ENCODE measurements around the gene RBM39. TPM values are rescaled to one million over a fixed set of nuclear protein-coding genes. Genes with fewer than 3 reads are reported as not detected.
A peak's percentile ranks its signal among the peaks of the same experiment; 100 is the strongest.

Gene RBM39
- total and polyA plus RNA-seq, 10 of the 15 experiments (the other 5 are each of a cell fraction or from before 2014, with no cell fraction given): 135 to 280 (median 217) TPM

GRCh38 chr20:35771689-35772562 is 29.9 kb upstream of the RBM39 start, which contains the start of gene PHF20:
PHF20 (plus strand) TSS chr20:35772015; CDS start chr20:35801523, 29,508 bp downstream.
- RAD21 ChIA-PET (ENCODE audit: unreplicated experiment): interaction anchor here (0.8 to 7.3 kb wide), 5 partner anchors 26 to 181 kb away, joined by 3 to 157 read pairs (median 3); partner anchors contain the start of genes RBM39 and SPAG4
- Histone ChIP-seq H2AFZ (ENCODE audit: control insufficient read depth, low read depth, low read length) (peak within 1 kb of the TSS; percentile 90), H3K27ac (ENCODE audit: control insufficient read depth, insufficient read depth) (peak within 1 kb of the TSS; percentile 79), H3K4me3 (peak within 1 kb of the TSS; percentile 92), H3K27me3 (replicated peaks in 1 of 2; ENCODE audit: control insufficient read depth in 2 of 2, insufficient read depth in 2 of 2, low read length in 1 of 2) (no peaks in the 10 kb centered on the region), H3K4me2 (ENCODE audit: control insufficient read depth, insufficient read depth) (peak within 1 kb of the TSS; percentile 91), H4K20me1 (ENCODE audit: control insufficient read depth, insufficient read depth) (no peaks in the 10 kb centered on the region), H3K4me1 (ENCODE audit: control insufficient read depth, insufficient read depth, low read length) (peaks cover 33% of the 10 kb centered on the region), H3K79me2 (ENCODE audit: control insufficient read depth, insufficient read depth, low read length) (peaks cover 46% of the 10 kb centered on the region), H3K9ac (ENCODE audit: control insufficient read depth, insufficient read depth, low read length) (peak within 1 kb of the TSS; percentile 89), H3K36me3 (ENCODE audit: control insufficient read depth in 2 of 2, insufficient read depth in 2 of 2, low read length in 1 of 2) (peaks cover 0 to 5% of the 10 kb centered on the region in 2 experiments; a peak in 1 of 4 replicates), H3K9me3 (replicated peaks; ENCODE audit: control insufficient read depth, insufficient read depth, low read length) (no peaks in the 10 kb centered on the region)
- ATAC-seq (peak; percentile 88), FAIRE-seq (peak; percentile 83), DNase-seq (ENCODE audit: low read depth, low spot score) (peak; percentile 87)
- CTCF ChIA-PET: interaction anchor here (0.6 to 6.4 kb wide), 2 partner anchors 30 to 1459 kb away, joined by 3 to 69 read pairs; partner anchors contain the start of gene RBM39
- SMC1A ChIA-PET (ENCODE audit: uncharacterized antibody, unreplicated experiment): interaction anchor here (0.6 to 8.7 kb wide), 7 partner anchors 28 to 1103 kb away, joined by 3 to 151 read pairs (median 3); partner anchors contain the start of genes RBM39 and SCAND1
- intact Hi-C loops (cut with micrococcal nuclease; ENCODE audit: unreplicated experiment) (loop anchor here (1.0 kb wide), 1 partner anchor 30 kb away; the partner anchor contains the start of gene RBM39), in situ Hi-C loops (cut with MboI) (no loop called here)
- BruUV-seq (replicated peaks): no TSS peak
- POLR2A ChIA-PET: interaction anchor here (0.5 to 11.5 kb wide), 5 partner anchors 30 to 281 kb away, joined by 4 to 214 read pairs (median 5); partner anchors contain the start of genes RBM39 and SCAND1
- WGBS (ENCODE audit: insufficient coverage, insufficient replicate concordance, low lambda C conversion rate, missing lambda C conversion rate): 5% methylated on average over 62 of the region's 87 CpGs
- TF ChIP-seq NKRF (conservative IDR thresholded peaks at IDR 0.05): peak; percentile 70
- TF ChIP-seq ETV6 (conservative IDR thresholded peaks at IDR 0.05 in 1 of 2, IDR thresholded peaks at IDR 0.05 in 1 of 2; ENCODE audit: borderline replicate concordance in 1 of 2, low read depth in 1 of 2): no peak
- TF ChIP-seq E2F8 (IDR thresholded peaks at IDR 0.05; ENCODE audit: low read depth, partially characterized antibody): peak; percentile 75
- no peak for TF ChIP-seq SMAD1 (IDR thresholded peaks at IDR 0.05; ENCODE audit: low read depth, partially characterized antibody)
- TF ChIP-seq EGR1 (IDR thresholded peaks at IDR 0.05; ENCODE audit: borderline replicate concordance in 1 of 2, low read depth in 2 of 2, low read length in 2 of 2): no peak
- TF ChIP-seq NRF1 (conservative IDR thresholded peaks at IDR 0.05; ENCODE audit: low read depth, low read length): peak; percentile 62
- TF ChIP-seq ZBTB33 (IDR thresholded peaks at IDR 0.05): peak; percentile 30; the same call in 1 of the 2 replicates
- TF ChIP-seq ASH2L (IDR thresholded peaks at IDR 0.05; ENCODE audit: borderline replicate concordance, low read depth): no peak
- no peak for TF ChIP-seq SUPT20H (IDR thresholded peaks at IDR 0.05; ENCODE audit: borderline replicate concordance, control insufficient read depth, low read depth, low read length)
- TF ChIP-seq NFYA (IDR thresholded peaks at IDR 0.05; ENCODE audit: borderline replicate concordance, low read depth, low read length): no peak; the same call in 1 of the 2 replicates
- no peak for TF ChIP-seq HDAC6 (IDR thresholded peaks at IDR 0.05; ENCODE audit: unreplicated experiment)

Measured in GM12878 (cell line).